D341Med (cell line): Measurements from ENCODE around the gene HS6ST3.

Experiments used
- DNase-seq: peaks from one replicate; pipeline ENCODE4 v3.0.0; 2012; ENCODE audit warnings: low spot score

Gene HS6ST3

DNA sequence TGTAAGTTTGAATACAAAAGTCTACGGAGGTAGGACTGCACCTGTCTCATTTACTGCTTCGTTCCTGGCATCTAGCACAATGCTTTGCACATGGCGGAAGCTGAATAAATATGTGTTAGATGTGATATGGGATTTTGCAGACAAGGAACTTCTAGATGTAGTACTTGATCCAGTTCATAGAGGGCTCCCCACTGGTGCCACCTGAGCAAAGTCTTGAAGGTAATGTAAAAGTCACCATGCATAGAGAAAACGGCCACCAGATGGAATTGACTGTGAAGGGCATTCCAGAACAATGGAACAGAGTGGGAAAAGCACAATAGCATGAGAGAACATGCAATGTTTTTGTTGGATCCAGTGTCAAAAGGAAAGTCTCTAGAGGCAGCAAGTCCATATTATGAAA, 209.3 kb downstream of the HS6ST3 start:
- DNase-seq, result no peak

DNA sequence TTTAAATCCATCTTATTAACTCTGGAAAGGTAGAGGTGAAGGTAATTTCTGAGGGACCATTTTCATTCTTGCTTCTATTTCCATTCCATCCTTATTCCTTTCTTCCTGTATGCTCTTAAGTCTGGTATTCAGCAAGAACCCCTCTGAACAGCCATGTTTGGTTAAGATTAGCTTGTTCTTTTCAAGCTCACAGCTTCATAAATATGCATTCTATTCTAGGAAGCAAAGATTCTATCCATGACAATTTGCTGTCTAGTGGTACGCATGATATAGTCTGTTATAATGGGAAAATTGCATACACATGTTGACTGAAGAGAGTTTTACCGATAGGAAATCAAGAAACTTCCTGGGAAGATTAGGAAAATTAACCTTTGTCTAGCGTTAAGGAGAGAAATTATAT, 218.7 kb downstream of the HS6ST3 start:
- DNase-seq, result no peak

DNA sequence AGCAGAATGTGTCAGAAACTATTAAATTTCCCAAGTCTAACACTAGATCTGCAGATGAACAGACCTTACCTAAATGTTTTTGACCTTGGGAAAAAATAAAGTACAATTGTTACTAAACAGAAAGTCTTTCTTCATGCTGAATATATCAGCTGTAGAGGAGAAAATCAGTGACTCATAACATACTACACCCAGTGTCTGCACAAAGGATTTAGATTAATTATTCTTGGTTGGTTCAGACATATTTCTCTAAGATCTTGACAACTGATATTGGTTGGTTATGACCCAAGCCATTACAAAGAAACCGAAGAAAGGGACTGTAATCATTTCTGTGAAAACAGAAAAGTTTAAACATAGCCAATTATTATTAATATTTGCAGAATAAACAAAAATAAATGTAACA, 225.1 kb downstream of the HS6ST3 start:
- DNase-seq, result no peak

DNA sequence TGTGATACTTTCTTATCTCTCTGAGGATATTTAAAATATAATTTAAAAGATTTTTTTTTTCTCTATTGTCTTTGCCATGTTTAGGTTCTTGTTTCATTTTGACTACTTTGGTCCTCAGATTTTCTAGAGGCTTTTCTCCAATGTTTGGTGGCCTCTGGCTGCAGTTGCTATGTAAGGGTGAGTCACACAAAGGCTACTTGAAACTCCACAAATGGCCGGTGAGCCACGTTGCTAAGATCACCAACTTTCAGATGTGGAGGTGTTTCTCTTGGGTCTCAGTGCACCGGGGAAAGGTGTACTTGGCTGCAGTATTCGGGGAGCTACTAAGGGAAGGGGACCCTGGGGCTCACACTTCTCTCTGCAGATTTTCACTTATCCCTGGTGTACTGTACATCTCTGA, 248.1 kb downstream of the HS6ST3 start:
- DNase-seq, result no peak

DNA sequence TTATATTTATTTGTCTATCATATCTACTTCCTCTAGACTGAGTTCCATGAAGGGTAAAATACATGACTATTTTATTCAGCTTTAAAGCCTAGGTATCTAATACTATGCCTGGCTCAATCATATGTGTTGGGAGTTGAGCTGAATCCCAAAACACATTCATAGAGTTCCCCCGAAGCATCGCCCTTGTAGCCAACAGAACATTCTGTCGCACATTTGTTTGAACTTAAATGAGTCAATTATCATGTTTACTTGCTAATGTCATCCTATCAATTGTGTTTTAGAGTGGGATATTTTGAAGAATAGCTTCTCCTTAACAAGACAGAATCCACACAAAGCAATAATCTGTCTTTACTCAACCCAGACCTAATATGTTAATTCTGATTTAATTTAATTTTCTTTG, 252.4 kb downstream of the HS6ST3 start:
- no peak for DNase-seq

DNA sequence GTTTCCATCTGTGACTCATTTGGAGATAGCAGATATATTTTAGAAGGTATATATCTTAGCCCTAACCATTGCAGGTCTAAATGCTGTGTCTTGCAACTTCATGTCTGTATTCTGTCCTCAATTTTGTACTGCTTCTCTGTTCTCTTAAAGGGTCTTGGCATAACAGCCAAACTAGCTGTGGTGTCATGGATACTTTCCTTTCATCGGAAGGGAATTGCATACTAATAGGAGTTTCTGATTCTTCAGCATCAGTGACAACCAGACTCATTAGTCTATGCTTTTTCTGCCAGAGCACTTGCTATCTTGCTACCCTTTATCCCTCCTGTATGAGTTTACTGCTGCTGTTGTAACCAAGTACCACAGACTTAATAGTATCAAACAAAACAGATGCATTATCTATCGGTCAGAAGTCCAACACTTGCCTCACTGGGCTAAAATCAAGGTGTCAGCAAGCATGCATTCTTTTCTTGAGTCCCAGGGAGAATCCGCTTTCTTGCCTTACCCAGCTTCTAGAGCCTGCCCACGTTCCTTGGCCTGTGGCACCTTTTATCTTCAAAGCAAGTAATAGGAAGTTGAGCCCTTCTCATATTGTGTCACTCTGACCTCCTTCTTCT, 253.1 kb downstream of the HS6ST3 start:
- DNase-seq, result no peak

DNA sequence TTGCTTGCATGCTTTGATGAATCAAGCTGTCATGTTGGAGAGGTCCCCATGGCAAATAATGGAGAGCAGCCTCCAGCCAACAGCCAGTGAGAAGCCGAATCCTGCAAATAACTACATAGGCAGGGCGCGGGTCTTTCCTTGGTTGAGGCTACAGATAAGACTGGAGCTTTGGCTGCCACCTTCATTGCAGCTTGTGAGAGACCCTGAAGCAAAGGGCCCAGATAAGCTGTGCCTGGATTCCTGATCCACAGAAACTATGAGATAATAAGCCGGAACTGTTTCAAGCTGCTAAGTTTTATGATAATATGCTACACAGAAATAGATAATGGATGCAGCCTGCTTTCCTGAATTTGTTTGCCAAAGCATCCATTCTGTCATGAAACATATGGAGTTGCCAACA, 257.0 kb downstream of the HS6ST3 start:
- DNase-seq, result no peak

DNA sequence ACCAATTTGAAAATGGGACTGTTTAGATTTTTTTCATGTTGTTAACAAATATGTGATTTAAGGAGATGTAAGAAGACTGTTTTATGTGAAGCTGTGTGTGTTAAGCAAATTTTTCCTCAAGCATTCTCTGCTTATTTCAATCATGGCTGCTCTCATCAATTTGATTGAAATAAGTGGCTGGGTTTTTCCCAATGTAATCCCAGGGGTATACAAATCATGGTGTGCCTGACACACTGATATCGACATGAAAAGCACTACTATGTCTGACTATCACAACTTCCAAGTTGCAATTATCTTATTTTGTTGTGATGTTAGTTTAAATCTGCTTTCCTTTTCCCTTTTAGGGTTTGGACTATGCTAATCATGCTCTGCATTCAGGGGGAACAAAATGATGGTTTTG, 283.7 kb downstream of the HS6ST3 start:
- no peak for DNase-seq

DNA sequence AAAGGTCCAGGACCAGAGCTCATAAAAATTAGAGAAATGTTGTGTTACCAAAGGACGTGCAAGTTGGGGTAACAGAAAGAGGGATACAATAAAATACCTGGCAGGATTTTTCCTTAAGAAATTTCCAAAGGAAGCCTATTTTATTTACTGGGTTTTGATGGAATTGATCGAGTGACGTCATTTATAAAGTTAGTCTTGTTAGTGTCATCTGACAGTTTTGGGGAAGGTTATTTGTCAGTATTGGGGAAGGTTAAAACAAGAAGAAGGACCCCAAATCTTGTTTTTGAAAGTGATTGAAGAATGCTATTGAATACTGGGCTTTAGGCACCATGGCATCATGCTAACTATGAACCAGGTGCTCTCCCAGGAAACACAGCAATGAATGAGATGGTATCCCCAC, 287.9 kb downstream of the HS6ST3 start:
- no peak for DNase-seq

DNA sequence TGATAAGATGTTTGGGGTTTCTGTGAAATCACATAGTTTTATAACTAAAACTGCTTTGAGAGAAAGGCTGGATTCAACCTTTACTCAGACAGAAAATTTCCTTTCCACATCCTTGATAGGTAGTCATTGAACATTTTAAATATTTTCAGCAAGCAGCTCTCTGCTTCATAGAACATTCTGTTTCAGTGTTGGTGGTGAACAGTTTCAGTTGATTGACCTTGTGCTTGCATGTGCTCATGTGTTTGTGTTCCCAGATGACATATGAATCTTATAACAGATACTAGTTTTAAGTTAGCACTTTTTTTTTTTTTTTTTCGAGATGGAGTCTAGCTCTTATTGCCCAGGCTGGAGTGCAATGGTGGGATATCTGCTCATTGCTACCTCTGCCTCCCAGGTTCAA, 290.1 kb downstream of the HS6ST3 start:
- DNase-seq, result no peak

DNA sequence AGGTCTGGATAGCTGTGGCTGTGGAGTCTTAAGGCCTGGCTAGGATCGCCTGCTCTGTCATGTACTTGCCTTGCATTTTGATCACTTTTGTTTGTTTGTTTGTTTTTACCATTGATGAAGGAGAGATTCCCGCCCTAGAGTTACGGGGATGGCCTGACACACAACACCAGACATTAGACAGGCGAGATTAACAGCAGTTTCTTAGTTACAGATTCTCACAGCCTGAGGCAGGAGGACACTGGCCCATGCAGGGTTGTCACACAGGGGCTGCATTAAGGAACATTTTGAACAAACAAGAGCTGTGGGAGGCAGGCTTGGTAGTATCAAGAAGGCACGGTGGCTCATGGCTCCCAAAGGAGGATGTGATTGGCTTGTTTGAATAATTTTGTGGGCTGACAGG, 291.8 kb downstream of the HS6ST3 start:
- DNase-seq, result no peak

DNA sequence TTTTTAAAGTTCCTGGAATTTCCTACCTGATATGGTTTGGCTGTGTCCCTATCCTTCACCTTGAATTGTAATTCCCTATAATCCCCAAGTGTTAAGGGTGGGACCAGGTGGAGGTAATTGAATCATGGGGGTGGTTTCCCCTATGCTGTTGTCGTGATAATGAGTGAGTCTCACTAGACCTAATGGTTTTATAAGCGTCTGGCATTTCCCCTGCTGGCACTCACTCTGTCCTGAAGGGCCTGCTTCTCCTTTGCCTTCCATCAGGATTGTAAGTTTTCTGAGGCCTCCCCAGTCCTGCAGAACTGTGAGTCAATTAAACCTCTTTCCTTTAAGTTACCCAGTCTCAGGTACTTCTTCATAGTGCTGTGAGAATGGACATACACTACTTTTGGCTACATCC, 298.7 kb downstream of the HS6ST3 start:
- no peak for DNase-seq

DNA sequence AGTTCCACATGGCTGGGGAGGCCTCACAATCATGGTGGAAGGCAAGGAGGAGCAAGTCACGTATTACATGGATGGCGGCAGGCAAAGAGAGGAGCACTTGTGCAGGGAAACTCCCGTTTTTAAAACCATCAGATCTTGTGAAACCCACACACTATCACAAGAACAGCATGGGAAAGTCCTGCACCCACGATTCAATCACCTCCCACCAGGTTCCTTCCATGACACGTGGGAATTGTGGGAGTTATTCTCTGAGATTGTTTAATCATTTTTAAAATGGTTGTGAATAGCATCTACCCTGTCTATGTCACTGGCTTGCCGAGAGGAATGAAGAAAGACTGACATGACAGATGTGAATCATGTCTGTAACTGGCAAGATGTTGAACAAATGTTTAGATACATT, 301.7 kb downstream of the HS6ST3 start:
- no peak for DNase-seq

DNA sequence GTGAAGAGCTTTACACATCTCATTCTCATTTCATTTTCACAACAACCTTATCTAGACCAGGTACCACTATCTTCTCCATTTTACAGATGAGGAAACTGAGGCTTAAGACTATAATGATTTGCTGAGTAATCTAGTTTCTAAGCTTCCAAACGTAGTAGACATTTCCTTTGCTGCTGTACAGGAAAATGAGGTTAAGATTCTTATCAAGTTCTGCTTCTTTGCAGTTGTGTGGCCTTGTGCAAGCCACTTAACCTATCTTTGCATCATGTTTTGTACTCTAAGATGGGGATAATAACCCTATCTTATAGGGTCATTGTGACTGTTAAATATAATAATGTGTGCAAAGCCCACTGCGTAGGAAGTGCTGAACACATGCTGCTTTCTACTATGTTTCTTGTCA, 307.9 kb downstream of the HS6ST3 start:
- DNase-seq, result no peak

DNA sequence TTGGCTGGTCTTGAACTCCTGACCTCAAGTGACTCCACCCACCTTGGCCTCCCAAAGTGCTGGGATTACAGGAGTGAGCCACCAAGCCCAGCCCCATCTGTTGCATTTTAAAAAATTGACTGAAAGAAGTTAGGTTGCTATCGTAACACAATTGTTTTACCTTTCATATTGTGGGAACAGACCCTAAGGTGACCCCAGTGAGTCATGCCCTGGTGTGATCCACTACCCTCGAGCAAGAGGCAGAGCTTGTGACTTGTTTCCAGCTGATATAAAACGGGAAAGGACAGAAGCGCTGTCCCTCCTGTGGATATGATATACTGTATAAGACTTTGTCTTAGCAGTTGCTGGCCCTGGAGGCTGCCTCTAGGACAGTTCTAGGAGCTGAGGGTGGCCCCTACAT, 308.6 kb downstream of the HS6ST3 start:
- DNase-seq, result no peak

DNA sequence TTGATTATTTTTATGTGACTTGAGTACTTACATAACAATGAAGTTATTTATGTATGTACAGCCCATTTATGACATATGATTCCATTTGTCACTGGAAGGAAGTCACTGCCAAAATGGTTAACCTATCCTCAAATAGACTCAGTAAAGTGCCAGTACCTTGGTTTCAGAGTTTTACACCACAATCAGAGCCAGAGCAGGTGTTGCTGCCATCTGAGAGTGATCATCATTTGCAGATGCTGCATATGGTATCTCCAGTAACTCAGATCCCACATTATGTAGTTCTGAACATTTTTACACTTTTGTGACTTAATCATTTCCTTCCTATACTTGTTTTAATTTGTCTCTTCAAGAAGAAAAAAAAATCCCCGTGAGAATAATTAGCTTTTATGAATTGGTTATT, 313.3 kb downstream of the HS6ST3 start:
- no peak for DNase-seq

DNA sequence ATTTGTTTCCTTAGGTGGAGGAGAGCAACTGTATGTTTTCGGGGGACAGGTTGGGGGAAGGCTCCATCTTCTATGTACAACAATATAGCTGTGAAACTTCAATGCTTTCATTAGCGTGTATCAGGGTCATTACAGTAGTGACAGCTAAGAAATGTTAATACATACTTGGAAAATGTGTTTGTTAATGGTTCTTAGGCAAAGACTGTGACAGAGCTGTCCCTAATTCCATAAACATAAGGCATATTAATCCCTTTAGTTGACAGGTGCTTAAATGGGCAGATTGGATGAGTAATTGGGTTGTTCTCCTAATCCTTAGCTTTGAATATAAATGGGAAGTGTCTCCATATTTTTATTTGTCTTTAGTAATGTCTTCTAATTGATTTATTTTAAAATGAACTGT, 313.7 kb downstream of the HS6ST3 start:
- DNase-seq, result peak; percentile 32

DNA sequence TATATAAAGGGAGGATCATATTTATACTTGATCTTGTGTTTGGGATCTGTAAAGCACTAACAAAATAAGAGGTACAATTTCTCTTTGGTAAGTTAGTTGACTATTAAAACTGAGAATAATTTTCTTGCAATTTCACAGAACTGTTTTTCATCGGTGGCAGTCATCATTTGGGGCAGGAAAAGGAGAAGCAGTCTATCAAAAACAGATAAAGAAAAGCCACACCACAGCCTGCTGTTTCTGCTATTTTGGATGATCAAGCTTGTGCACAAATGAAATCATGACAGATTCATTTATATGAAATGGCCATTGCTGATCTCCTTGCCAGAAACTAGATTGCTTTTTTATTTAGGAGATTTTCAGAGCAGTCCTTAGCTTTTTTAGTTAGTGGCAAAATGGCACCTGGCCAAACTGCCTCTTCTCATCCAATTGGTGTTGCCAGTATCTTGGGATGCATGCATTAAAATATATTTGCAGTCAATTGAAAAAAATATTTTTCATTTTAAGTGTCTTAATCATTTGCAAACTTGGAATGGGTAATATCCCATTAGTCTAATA, 326.0 kb downstream of the HS6ST3 start:
- no peak for DNase-seq

DNA sequence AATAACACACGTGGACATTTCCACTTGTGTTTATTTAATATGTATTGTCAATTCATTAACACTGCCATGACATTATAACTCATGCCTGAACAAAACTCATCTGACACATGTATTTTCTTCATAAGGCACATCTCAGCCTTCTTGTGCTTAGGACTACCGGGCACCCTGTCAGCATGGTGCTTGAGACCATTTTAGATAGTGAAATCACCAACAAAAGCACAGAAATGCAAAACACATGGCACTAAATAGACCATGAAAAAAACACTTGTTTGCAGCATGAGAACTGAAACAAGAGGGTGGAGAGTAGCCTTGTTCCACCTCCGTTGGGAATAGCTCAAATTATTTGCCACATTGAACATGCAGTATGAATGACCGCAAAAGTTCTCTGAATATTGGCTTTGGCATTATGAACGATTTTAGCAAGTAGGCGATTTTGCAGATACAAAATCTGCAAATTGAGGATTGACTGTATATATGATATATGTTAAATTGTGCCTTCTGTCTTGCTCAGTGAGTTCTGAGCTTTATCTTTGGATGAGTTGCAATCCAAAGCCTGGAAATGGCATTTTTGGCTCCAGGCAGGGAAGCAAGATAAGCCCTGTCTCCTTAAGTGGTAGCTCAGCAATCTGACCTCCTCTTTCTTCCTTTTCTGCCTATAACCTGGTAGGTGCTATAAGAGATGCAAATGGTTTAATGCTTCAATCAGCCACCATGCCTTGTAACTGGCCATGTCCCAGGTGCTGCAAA, 328.2 kb downstream of the HS6ST3 start:
- no peak for DNase-seq

DNA sequence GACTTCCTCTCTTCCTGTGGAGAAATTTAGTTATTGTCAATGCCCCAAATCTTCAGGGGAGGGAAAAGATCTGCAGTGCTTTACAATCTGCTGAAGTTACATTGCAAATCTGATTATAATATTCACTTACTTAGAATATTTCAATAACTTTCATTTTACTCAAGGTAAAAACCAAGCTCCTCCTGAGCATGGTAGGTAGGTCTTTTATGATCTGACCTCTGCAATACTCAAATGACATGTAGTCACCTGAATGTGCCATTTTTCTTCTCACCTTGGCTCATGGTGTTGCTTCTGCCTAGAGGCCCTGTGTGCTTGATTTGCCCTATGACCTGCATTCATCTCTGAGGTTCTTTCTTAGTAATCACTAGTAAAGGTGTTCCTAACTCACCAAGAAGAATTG, 331.4 kb downstream of the HS6ST3 start:
- no peak for DNase-seq

DNA sequence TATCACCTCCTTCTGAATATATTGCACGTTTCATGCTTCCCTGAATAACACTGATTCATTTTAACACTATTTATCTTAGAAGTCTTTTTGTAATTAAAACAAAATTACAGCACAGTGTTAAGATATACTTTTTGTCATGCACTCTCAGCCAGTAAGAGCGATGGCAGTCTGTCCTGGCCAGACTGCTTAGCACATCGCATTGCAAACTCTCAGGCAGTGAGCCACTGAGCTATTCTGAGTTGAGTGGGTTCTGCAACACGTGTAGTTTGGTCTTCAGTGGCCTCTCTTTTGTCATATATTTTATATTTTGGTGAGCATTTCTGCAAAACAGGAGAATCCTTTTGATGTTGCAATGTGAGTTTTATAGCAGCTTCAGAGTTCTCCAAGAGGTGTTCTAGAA, 332.1 kb downstream of the HS6ST3 start:
- DNase-seq, result no peak

DNA sequence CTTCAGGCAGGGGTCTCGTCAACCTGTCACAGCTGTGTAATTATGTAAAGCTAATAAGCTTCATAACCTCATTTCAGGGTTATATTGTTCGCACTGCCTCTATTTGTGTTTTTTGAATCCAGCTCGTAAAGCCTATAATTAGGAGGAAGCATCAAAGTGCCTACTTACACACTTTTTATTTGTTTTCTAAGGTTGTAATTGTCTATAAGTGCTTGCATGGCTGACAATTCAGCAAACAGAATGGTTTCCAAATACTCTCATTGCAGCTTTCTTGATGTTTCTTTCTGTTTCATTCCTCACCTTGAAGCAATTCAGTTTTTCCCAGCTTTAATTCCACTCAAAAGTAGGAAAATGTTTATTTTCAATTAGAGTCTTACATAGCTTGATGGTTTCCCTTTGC, 336.3 kb downstream of the HS6ST3 start:
- no peak for DNase-seq

DNA sequence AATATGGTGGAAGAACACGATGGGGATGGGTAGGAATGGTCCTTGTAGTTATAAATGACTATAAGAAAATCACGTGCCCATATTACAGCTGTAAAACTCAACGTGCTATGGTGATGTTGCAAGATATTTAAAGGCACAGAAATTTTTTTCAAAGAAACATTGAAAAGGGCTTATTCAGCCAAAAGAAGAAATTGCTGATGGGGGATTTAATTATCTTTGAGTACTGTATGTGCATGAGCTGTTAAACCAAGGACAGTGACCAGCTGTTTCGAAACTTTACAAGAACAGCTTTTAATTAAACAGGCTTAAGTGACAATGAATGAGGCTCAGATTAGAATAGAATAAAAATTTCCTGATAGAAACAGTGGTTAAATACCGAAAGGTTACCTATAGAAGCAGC, 339.0 kb downstream of the HS6ST3 start:
- no peak for DNase-seq

DNA sequence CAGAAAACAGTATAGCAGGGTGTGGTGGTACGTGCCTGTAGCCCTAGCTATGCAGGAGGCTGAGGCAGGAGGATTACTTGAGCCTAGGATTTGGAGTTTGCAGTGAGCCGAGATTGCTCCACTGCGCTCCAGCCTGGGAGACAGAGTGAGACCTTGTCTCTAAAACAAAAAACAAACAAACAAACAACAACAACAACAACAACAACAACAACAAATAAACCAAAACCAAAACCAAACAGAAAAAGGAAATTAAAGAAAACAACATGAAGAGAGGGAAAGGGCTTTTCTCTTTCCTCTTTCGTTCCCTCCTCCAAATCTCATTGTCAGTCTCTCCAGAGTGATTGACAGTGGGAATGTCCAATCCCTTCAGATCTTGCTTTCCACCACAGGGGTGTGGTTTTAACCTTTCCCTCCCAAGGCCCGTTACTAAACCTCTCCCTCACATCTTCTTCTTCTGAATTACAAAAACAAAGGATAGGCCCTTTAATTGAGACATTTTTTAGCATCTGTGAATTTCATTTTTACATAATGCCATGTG, 341.2 kb downstream of the HS6ST3 start:
- no peak for DNase-seq
